Stomach (tissue), 9 donors: ENCODE results near the gene AVPR2. TPM values are rescaled to one million over a fixed set of nuclear protein-coding genes. Genes with fewer than 3 reads are reported as not detected.

ENCODE experiments used
- DNase-seq, 2 donors: peaks; one replicate each; pipeline versions ENCODE4 v3.0.0 to v3.0.0-alpha.2; 2013 to 2019
- H3K27ac ChIP-seq, 5 donors: fragments of 200-600 bp in 4 of 5; sonication (generic) in 4 of 5; one replicate each; pipeline ENCODE4 v1.5.1; 2013 to 2019; ENCODE audit warnings: mild to moderate bottlenecking in 1 of 5, moderate library complexity in 1 of 5
- H3K27me3 ChIP-seq, 3 donors: fragments of 200-600 bp; sonication (generic); one replicate each; pipeline ENCODE4 v1.5.1; 2017 to 2019; ENCODE audit warnings: mixed run types in 1 of 3
- H3K36me3 ChIP-seq, 4 donors: fragments of 200-600 bp; sonication (generic); 1 replicate in 3 of 4; 2 replicates in 1 of 4; pipeline ENCODE4 v1.5.1; 2016 to 2019
- H3K4me1 ChIP-seq, 4 donors: fragments of 200-600 bp; sonication (generic); one replicate each; pipeline ENCODE4 v1.5.1; 2016 to 2019
- H3K4me3 ChIP-seq, 4 donors: fragments of 200-600 bp; sonication (generic) in 3 of 4; one replicate each; pipeline ENCODE4 v1.5.1; 2016 to 2019; ENCODE audit warnings: mild to moderate bottlenecking in 1 of 4
- H3K9me3 ChIP-seq, 4 donors: fragments of 200-600 bp; sonication (generic); one replicate each; pipeline ENCODE4 v1.5.1; 2016 to 2019
- EP300 ChIP-seq: sonication (generic); formaldehyde crosslinking; IDR thresholded peaks from one replicate; pipeline ENCODE4 v1.6.1; 2017; ENCODE audit warnings: antibody characterized with exemption
- POLR2A ChIP-seq, 4 donors: fragments of 450-650 bp; IDR thresholded peaks; one replicate each; pipeline ENCODE4 v1.6.1; 2016; ENCODE audit warnings: antibody characterized with exemption in 4 of 4, control low read depth in 2 of 4, mild to moderate bottlenecking in 1 of 4, moderate library complexity in 1 of 4
- POLR2AphosphoS5 ChIP-seq, 3 donors: sonication (generic); formaldehyde crosslinking; IDR thresholded peaks; one replicate each; pipeline ENCODE4 v1.6.1; 2016; ENCODE audit warnings: antibody characterized with exemption in 3 of 3
- WGBS, 5 donors: extraction: QIAGEN DNeasy Blood & Tissue Kit in 3 of 5; methylation state at CpG; one replicate each; pipeline versions ENCODE4 v1.1.5 to v1.1.7; 2013 to 2018; 5-methylcytosine and 5-hydroxymethylcytosine counted together
- intact Hi-C: fragments of 100-400 bp; cut with DNase I; formaldehyde crosslinking; loops from one replicate; pipeline ENCODE4 v1.15.1; 2023; ENCODE audit warnings: low total_unique reads
- polyA plus RNA-seq, 3 donors: library from polyadenylated mRNA; stranded (reverse); fragments of 200-250 nt; gene quantifications; one replicate each; pipeline ENCODE4 v1.2.3, GENCODE V29; 2013
- total RNA-seq, 5 donors: library from RNA; depleted of rRNA; stranded (reverse); fragments of >200 nt; gene quantifications; one replicate each; pipeline versions ENCODE4 v1.1.0 to v1.2.3, GENCODE V29; 2014 to 2016
- TF ChIP-seq, protein P1 (sequence below), 7 experiments: fragments of 450-650 bp in 4 of 7; fragments of 200-600 bp in 3 of 7; sonication (generic) in 3 of 7; IDR thresholded peaks; one replicate each; pipeline ENCODE4 v1.5.1; 2016 to 2019; ENCODE audit warnings: antibody characterized with exemption in 7 of 7, control low read depth in 2 of 7, mild to moderate bottlenecking in 1 of 7
- donor health status: healthy with polysubstance abuse.
- donor health status: Bipolar disorder and iron deficiency.
- donor health status: healthy.

Gene AVPR2
- total and polyA plus RNA-seq, 8 donors, result 0.19 to 1.4 (median 0.72) TPM; not detected in 4

DNA sequence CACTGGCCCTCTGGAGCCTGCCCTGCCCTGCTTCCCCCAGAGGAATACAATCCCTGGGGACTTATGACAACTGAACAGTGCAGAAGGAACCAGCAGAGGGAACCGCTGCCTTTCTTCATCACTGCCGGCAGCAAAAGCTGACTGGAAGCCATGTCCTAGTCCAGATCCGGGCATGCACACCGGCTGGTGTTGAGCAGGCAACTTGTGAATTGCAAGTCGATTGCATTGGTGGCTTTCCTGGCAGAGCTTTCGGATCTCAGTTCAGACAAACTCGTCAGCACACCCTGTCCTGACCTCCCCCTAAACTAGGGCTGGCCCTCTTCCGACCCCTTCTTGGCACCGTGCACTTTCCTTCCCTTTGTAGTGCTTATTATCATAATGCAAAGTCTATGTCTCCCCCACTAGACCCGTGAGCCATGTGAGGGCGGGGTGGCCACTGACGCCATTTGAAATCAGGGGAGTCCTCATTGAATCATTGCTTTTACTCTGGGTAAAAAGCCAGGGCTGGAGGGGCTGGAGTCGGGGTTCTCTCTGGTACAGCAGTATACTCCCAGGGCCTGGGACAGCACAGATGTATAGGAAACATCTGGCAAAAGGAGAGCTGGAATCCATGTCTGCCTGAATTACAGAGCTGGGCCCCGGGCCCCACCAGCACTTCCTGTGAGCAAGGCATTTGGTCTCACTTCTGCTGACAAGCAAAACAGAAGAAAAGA lies 19.8 kb downstream of the AVPR2 start:
- TF ChIP-seq EP300, result no peak
- TF ChIP-seq, protein P1, sequence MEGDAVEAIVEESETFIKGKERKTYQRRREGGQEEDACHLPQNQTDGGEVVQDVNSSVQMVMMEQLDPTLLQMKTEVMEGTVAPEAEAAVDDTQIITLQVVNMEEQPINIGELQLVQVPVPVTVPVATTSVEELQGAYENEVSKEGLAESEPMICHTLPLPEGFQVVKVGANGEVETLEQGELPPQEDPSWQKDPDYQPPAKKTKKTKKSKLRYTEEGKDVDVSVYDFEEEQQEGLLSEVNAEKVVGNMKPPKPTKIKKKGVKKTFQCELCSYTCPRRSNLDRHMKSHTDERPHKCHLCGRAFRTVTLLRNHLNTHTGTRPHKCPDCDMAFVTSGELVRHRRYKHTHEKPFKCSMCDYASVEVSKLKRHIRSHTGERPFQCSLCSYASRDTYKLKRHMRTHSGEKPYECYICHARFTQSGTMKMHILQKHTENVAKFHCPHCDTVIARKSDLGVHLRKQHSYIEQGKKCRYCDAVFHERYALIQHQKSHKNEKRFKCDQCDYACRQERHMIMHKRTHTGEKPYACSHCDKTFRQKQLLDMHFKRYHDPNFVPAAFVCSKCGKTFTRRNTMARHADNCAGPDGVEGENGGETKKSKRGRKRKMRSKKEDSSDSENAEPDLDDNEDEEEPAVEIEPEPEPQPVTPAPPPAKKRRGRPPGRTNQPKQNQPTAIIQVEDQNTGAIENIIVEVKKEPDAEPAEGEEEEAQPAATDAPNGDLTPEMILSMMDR (IDR thresholded peaks at IDR 0.05), result peak in 1 of 7 experiments; percentile 12
- TF ChIP-seq POLR2AphosphoS5 (IDR thresholded peaks at IDR 0.05), result peak in 1 of 3 donors; percentile 25
- WGBS, 5 donors, result 12 to 49% (median 30%) methylated on average over 11 to 14 of the region's 14 CpGs
- Histone ChIP-seq H3K36me3 (peaks cover 0 to 2% (median under 1%) of the 10 kb centered on the region in 4 donors), H3K27ac (peak overlapping the region in 3 of 5 donors; percentile 31 to 98 (median 96)), H3K27me3 (peaks cover 0 to 21% (median 0%) of the 10 kb centered on the region in 3 donors), H3K4me3 (peak overlapping the region in 3 of 4 donors; percentile 3 to 56 (median 32)), H3K4me1 (peaks cover 7 to 61% (median 58%) of the 10 kb centered on the region in 4 donors), H3K9me3 (no peaks in the 10 kb centered on the region)
- peak; percentile 44 to 78 for DNase-seq
- intact Hi-C loops, result no loop called here

DNA sequence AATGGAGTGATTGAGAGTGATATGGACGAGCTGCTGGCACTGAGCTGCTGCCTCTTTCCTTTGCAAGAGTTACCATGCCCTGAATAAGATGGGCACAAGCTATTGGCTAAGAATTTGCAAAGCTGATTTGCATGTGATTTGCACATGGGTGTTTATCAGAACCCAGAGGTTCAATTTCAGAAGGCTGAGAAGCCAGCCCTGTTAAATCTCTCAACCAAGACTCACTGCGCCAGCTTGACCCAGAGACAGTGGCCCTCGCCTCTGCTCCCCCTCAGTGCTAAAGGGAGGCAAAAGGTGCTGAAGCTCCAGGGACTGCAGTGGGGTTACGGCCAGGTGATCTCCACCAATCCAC lies 20.9 kb downstream of the AVPR2 start:
- intact Hi-C loops, result no loop called here
- H3K27me3 ChIP-seq, result peaks cover 0 to 17% (median 0%) of the 10 kb centered on the region in 3 donors
- WGBS, 5 donors, result 58 to 80% (median 75%) methylated on average over 3 to 4 of the region's 4 CpGs
- TF ChIP-seq, protein P1 (IDR thresholded peaks at IDR 0.05), result no peak
- TF ChIP-seq EP300 (no peak), POLR2AphosphoS5 (IDR thresholded peaks at IDR 0.05) (no peak), POLR2A (IDR thresholded peaks at IDR 0.05) (no peak)
- H3K36me3 ChIP-seq, result peaks cover under 1 to 12% (median 7%) of the 10 kb centered on the region in 4 donors
- H3K27ac ChIP-seq, result peak overlapping the region in 4 of 5 donors; percentile 95 to 98 (median 96)
- peaks cover 7 to 71% (median 62%) of the 10 kb centered on the region in 4 donors for H3K4me1 ChIP-seq
- DNase-seq, result no peak
- H3K9me3 ChIP-seq, result no peaks in the 10 kb centered on the region
- peak overlapping the region; percentile 32 to 59 (median 56) for H3K4me3 ChIP-seq

- Histone ChIP-seq H3K4me1 (peaks cover 7 to 72% (median 61%) of the 10 kb centered on the region in 4 donors), H3K9me3 (no peaks in the 10 kb centered on the region), H3K27me3 (peaks cover 0 to 17% (median 0%) of the 10 kb centered on the region in 3 donors), H3K36me3 (peaks cover 4 to 18% (median 13%) of the 10 kb centered on the region in 4 donors), H3K27ac (peak within 1 kb of the TSS; percentile 95 to 98 (median 96)), H3K4me3 (peak within 1 kb of the TSS; percentile 45 to 59 (median 56))
- 15 to 57% (median 42%) methylated on average over 3 to 46 of the region's 59 CpGs for WGBS, 5 donors
- intact Hi-C loops, result no loop called here
- DNase-seq, result peak in 1 of 2 donors; percentile 48
- TF ChIP-seq, protein P1 (IDR thresholded peaks at IDR 0.05), result no peak
- no peak for TF ChIP-seq POLR2A (IDR thresholded peaks at IDR 0.05)
- TF ChIP-seq POLR2AphosphoS5 (IDR thresholded peaks at IDR 0.05), result no peak
- TF ChIP-seq EP300, result no peak
These were observed 21.5 kb downstream of the AVPR2 start, which contains the start of gene ARHGAP4 for GRCh38 chrX:153925739-153926551. TSS of gene ARHGAP4 (minus strand) at chrX:153926264. CDS start at chrX:153926202, 62 bp downstream.

GRCh38 chrX:153926552-153926857 lies 22.0 kb downstream of the AVPR2 start:
- Histone ChIP-seq H3K9me3 (no peaks in the 10 kb centered on the region), H3K27ac (peak overlapping the region; percentile 95 to 98 (median 96)), H3K4me3 (peak overlapping the region; percentile 32 to 59 (median 56)), H3K4me1 (peaks cover 7 to 67% (median 58%) of the 10 kb centered on the region in 4 donors), H3K36me3 (peaks cover 4 to 24% (median 18%) of the 10 kb centered on the region in 4 donors), H3K27me3 (peaks cover 0 to 15% (median 0%) of the 10 kb centered on the region in 3 donors)
- intact Hi-C loops, result no loop called here
- TF ChIP-seq POLR2A (IDR thresholded peaks at IDR 0.05), result no peak
- TF ChIP-seq POLR2AphosphoS5 (IDR thresholded peaks at IDR 0.05), result no peak
- TF ChIP-seq, protein P1 (IDR thresholded peaks at IDR 0.05), result no peak
- TF ChIP-seq EP300, result no peak
- WGBS, 5 donors, result 20 to 50% (median 30%) methylated on average over 1 to 4 of the region's 4 CpGs; no CpG with 5 or more reads in 1 of the 5 donors
- DNase-seq, result no peak
